K562 (cell line): ENCODE results near the gene RAD21L1. TPM values are rescaled to one million over a fixed set of nuclear protein-coding genes. Genes with fewer than 3 reads are reported as not detected.
A peak's percentile ranks its signal among the peaks of the same experiment; 100 is the strongest.

Source experiments
- CTBP1 ChIP-seq: fragments of 450-650 bp; IDR thresholded peaks from 2 replicates; pipeline ENCODE4 v1.6.1; 2016; ENCODE audit warnings: borderline replicate concordance
- HNRNPUL1 ChIP-seq: fragments of 200-400 bp; formaldehyde crosslinking; IDR thresholded peaks from 2 replicates; pipeline ENCODE4 v1.6.1; 2017; ENCODE audit warnings: low read length
- REST ChIP-seq, 2 experiments: fragments of 450-650 bp; formaldehyde crosslinking in 1 of 2; IDR thresholded peaks; 2 replicates each; pipeline versions ENCODE4 v1.4.0 to v1.6.1; 2014 to 2020; ENCODE audit warnings: mild to moderate bottlenecking in 2 of 2, borderline replicate concordance in 1 of 2, low read depth in 1 of 2
- SNAPC5 ChIP-seq: fragments of 250-450 bp; sonication (Bioruptor Pico); IDR thresholded peaks from 2 replicates; pipeline ENCODE4 v1.8.0; 2021; ENCODE audit warnings: moderate library complexity, mild to moderate bottlenecking, inconsistent platforms
- STAG1 ChIP-seq: sonication (generic); formaldehyde crosslinking; IDR thresholded peaks from 2 replicates; pipeline ENCODE4 v1.5.0; 2020; ENCODE audit warnings: missing genetic modification reagents, borderline replicate concordance
- polyA plus RNA-seq, 8 experiments: library from polyadenylated mRNA; depleted of rRNA in 4 of 8; stranded (reverse) in 5 of 8; unstranded in 3 of 8; fragments of >200 nt; fragmentation: Nextera tagmentation in 2 of 8; fragmentation: Illumina TruSeq in 1 of 8; extraction: Ambion mirVana in 2 of 8; extraction: Trizol in 1 of 8; gene quantifications; 2 replicates each; pipeline versions ENCODE4 v1.2.1 to v1.2.3, GENCODE V29; 2011 to 2014; ENCODE audit warnings: inconsistent platforms in 1 of 8, missing spikeins in 1 of 8
- total RNA-seq, 7 experiments: library from RNA; depleted of rRNA in 6 of 7; stranded (reverse); fragments of >200 nt in 6 of 7; fragmentation: Illumina TruSeq in 2 of 7; extraction: Trizol in 2 of 7; gene quantifications; 2 replicates each; pipeline versions ENCODE4 v1.2.1 to v1.2.3, GENCODE V29; 2011 to 2021; ENCODE audit warnings: low replicate concordance in 1 of 7

The RAD21L1 gene
- total and polyA plus RNA-seq, 9 of the 15 experiments (the other 6 are each of a cell fraction or from before 2014, with no cell fraction given) = 0.17 to 1.7 (median 0.45) TPM; not detected in 1

- TF ChIP-seq REST (IDR thresholded peaks at IDR 0.05; ENCODE audit: borderline replicate concordance) (peak; percentile 53; the same call in 1 of the 2 replicates), REST (CRISPR knock-in tag; IDR thresholded peaks at IDR 0.05; ENCODE audit: low read depth) (no peak), CTBP1 (0 out of 2 replicates have a peak, but pooled peaks have one; percentile 11), STAG1 (CRISPR knock-in tag) (peak; percentile 50; the same call in 1 of the 2 replicates), SNAPC5 (CRISPR knock-in tag) (no peak), HNRNPUL1 (no peak)
These were observed 16.1 kb upstream of the RAD21L1 start (continued) for GRCh38 chr20:1209447-1210387.
